NCI-H69 (cell line): ENCODE results near the gene SLC5A10.
"Not testable (repeated sequence)": the region's sequence is repeated elsewhere in the genome, so short reads cannot be mapped to it uniquely, and the experiment has no call there.

Source experiments
- DNase-seq: peaks from one replicate; lab custom pipeline; 2025; lab: John Stamatoyannopoulos, UW

The SLC5A10 gene

GRCh38 chr17:19040350-19040749, 88.4 kb downstream of the SLC5A10 start:
- not testable (repeated sequence) for DNase-seq

GRCh38 chr17:19041871-19042270, 89.9 kb downstream of the SLC5A10 start:
- not testable (repeated sequence) for DNase-seq

- DNase-seq = not testable (repeated sequence)
Observed at GRCh38 chr17:19042369-19042768, 90.4 kb downstream of the SLC5A10 start.

- not testable (repeated sequence) for DNase-seq
Observed at GRCh38 chr17:19043032-19043431, 91.1 kb downstream of the SLC5A10 start.

- DNase-seq = not testable (repeated sequence)
Observed at GRCh38 chr17:19044643-19045042, 92.7 kb downstream of the SLC5A10 start.

GRCh38 chr17:19046782-19047375, 94.9 kb downstream of the SLC5A10 start, which contains the start of gene GRAP:
Gene GRAP (minus strand): TSS chr17:19046957. CDS start chr17:19046926, 31 bp downstream.
- not testable (repeated sequence) for DNase-seq

GRCh38 chr17:19047510-19047909, 95.5 kb downstream of the SLC5A10 start:
- not testable (repeated sequence) for DNase-seq

- not testable (repeated sequence) for DNase-seq
Observed at GRCh38 chr17:19048826-19049225, 96.9 kb downstream of the SLC5A10 start.

- not testable (repeated sequence) for DNase-seq
Observed at GRCh38 chr17:19055447-19055846, 103.5 kb downstream of the SLC5A10 start.

GRCh38 chr17:19062009-19062717, 110.2 kb downstream of the SLC5A10 start:
- DNase-seq = not testable (repeated sequence)

GRCh38 chr17:19062718-19063325, 110.9 kb downstream of the SLC5A10 start:
- DNase-seq = not testable (repeated sequence)

GRCh38 chr17:19063326-19063956, 111.5 kb downstream of the SLC5A10 start:
- not testable (repeated sequence) for DNase-seq

- DNase-seq = not testable (repeated sequence)
Observed at GRCh38 chr17:19064378-19064777, 112.4 kb downstream of the SLC5A10 start.

GRCh38 chr17:19070318-19071168, 118.6 kb downstream of the SLC5A10 start:
- not testable (repeated sequence) for DNase-seq
